IMR-90 (cell line): Measurements from ENCODE around the gene ABCA3. TPM values are rescaled to one million over a fixed set of nuclear protein-coding genes. Genes with fewer than 3 reads are reported as not detected.

Experiments
- ATAC-seq: fragments of 200-7000 bp; cut with Tn5 transposase; 2 replicates; pipeline ENCODE4 v1.9.1; 2020; ENCODE audit warnings: low read depth, mild to moderate bottlenecking, moderate library complexity
- BruUV-seq: library from RNA; stranded (reverse); fragments of 400-500 nt; replicated peaks from 2 replicates; lab custom pipeline; 2021; lab: Mats Ljungman, UMichigan
- CTCF ChIA-PET: fragments of 300-600 bp; formaldehyde crosslinking; extraction: SDS; loops from one replicate; lab custom pipeline; 2021; ENCODE audit warnings: antibody characterized with exemption; lab: Yijun Ruan, JAX
- POLR2A ChIA-PET: fragments of 300-600 bp; sonication (Branson Sonifier 250); formaldehyde crosslinking; loops from one replicate; lab custom pipeline; 2022; ENCODE audit warnings: antibody characterized with exemption; ENCODE audit not compliant: unreplicated experiment; lab: Charles Lee
- DNase-seq: peaks from one replicate; pipeline ENCODE4 v3.0.0; 2013
- H2AFZ ChIP-seq: replicated peaks from 2 replicates; pipeline ENCODE3; 2013; ENCODE audit warnings: low read length, mild to moderate bottlenecking; ENCODE audit not compliant: poor library complexity
- H2AK5ac ChIP-seq: 2 replicates; pipeline ENCODE4 v1.6.1; 2013; ENCODE audit warnings: low read depth, low read length, inconsistent platforms
- H2AK9ac ChIP-seq: replicated peaks from 2 replicates; pipeline ENCODE3; 2013; ENCODE audit warnings: mild to moderate bottlenecking, low read depth, low read length, moderate library complexity; ENCODE audit not compliant: poor library complexity
- H2BK120ac ChIP-seq: 2 replicates; pipeline ENCODE4 v1.6.1; 2013; ENCODE audit warnings: low read depth, low read length, inconsistent platforms
- H2BK15ac ChIP-seq: 3 replicates; pipeline ENCODE4 v1.6.1; 2013; ENCODE audit warnings: low read depth, low read length, inconsistent platforms
- H2BK20ac ChIP-seq: 2 replicates; pipeline ENCODE4 v1.6.1; 2013; ENCODE audit warnings: low read depth, mild to moderate bottlenecking, inconsistent platforms, low read length, moderate library complexity
- H2BK5ac ChIP-seq: 2 replicates; pipeline ENCODE4 v1.6.1; 2013; ENCODE audit warnings: mild to moderate bottlenecking, low read depth, low read length, inconsistent platforms; ENCODE audit not compliant: poor library complexity, severe bottlenecking
- H3K14ac ChIP-seq: replicated peaks from 2 replicates; pipeline ENCODE4 v1.6.1; 2013; ENCODE audit warnings: low read depth, low read length, inconsistent platforms
- H3K18ac ChIP-seq: 2 replicates; pipeline ENCODE4 v1.6.1; 2013; ENCODE audit warnings: low read depth, low read length, control low read depth
- H3K23ac ChIP-seq: 2 replicates; pipeline ENCODE4 v1.6.1; 2013; ENCODE audit warnings: low read depth, low read length, inconsistent platforms
- H3K27ac ChIP-seq: 2 replicates; pipeline ENCODE4 v1.5.1; 2013; ENCODE audit warnings: mild to moderate bottlenecking, control low read depth, low read length; ENCODE audit not compliant: insufficient read depth
- H3K27me3 ChIP-seq: 2 replicates; pipeline ENCODE4 v1.6.1; 2013; ENCODE audit warnings: low read length; ENCODE audit not compliant: control insufficient read depth, insufficient read depth
- H3K36me3 ChIP-seq: 2 replicates; pipeline ENCODE4 v1.6.1; 2013; ENCODE audit warnings: low read length, mixed read lengths; ENCODE audit not compliant: control insufficient read depth, insufficient read depth
- H3K4ac ChIP-seq: 2 replicates; pipeline ENCODE4 v1.6.1; 2013; ENCODE audit warnings: low read depth, low read length, inconsistent platforms
- H3K4me1 ChIP-seq: 2 replicates; pipeline ENCODE4 v1.6.1; 2013; ENCODE audit warnings: low read length, mixed read lengths; ENCODE audit not compliant: control insufficient read depth, insufficient read depth
- H3K4me2 ChIP-seq: 2 replicates; pipeline ENCODE4 v1.6.1; 2013; ENCODE audit warnings: low read depth, mild to moderate bottlenecking, control low read depth, low read length, moderate library complexity
- H3K4me3 ChIP-seq: 2 replicates; pipeline ENCODE4 v1.5.1; 2013; ENCODE audit warnings: low read depth, mild to moderate bottlenecking, control low read depth, low read length, moderate library complexity; ENCODE audit not compliant: insufficient read depth
- H3K56ac ChIP-seq: 2 replicates; pipeline ENCODE4 v1.6.1; 2013; ENCODE audit warnings: low read length, inconsistent platforms; ENCODE audit not compliant: insufficient read depth; ENCODE audit errors: extremely low read depth
- H3K79me1 ChIP-seq, 2 experiments: 2 replicates each; pipeline ENCODE4 v1.6.1; 2013; ENCODE audit warnings: low read length in 2 of 2, inconsistent platforms in 1 of 2, low read depth in 1 of 2
- H3K9ac ChIP-seq: 2 replicates; pipeline ENCODE4 v1.6.1; 2013; ENCODE audit warnings: low read depth, low read length, control low read depth
- H3K9me1 ChIP-seq: 2 replicates; pipeline ENCODE4 v1.6.1; 2013; ENCODE audit warnings: low read length, inconsistent platforms; ENCODE audit not compliant: insufficient read depth
- H3K9me3 ChIP-seq: 2 replicates; pipeline ENCODE4 v1.6.1; 2013; ENCODE audit warnings: low read length; ENCODE audit not compliant: control insufficient read depth, insufficient read depth
- H4K20me1 ChIP-seq: 2 replicates; pipeline ENCODE4 v1.6.1; 2013; ENCODE audit warnings: low read length, inconsistent platforms; ENCODE audit not compliant: insufficient read depth
- H4K5ac ChIP-seq: 2 replicates; pipeline ENCODE4 v1.6.1; 2013; ENCODE audit warnings: mild to moderate bottlenecking, low read depth, low read length, control low read depth
- H4K8ac ChIP-seq, 2 experiments: 2 replicates each; pipeline ENCODE4 v1.6.1; 2013; ENCODE audit warnings: low read depth in 2 of 2, low read length in 2 of 2, control low read depth in 1 of 2, inconsistent platforms in 1 of 2
- H4K91ac ChIP-seq: 2 replicates; pipeline ENCODE4 v1.6.1; 2013; ENCODE audit warnings: low read depth, low read length, inconsistent platforms; ENCODE audit not compliant: insufficient read depth
- BHLHE40 ChIP-seq: fragments of 150-350 bp; IDR thresholded peaks from 2 replicates; pipeline ENCODE4 v1.6.1; 2016; ENCODE audit warnings: mild to moderate bottlenecking, low read depth, low read length
- CHD1 ChIP-seq: IDR thresholded peaks from 2 replicates; pipeline ENCODE4 v1.6.1; 2012; ENCODE audit warnings: low read depth, low read length, improper control_type of control experiment
- MXI1 ChIP-seq: IDR thresholded peaks from 2 replicates; pipeline ENCODE4 v1.6.1; 2012; ENCODE audit warnings: low read depth, mild to moderate bottlenecking, low read length, moderate library complexity, borderline replicate concordance
- RCOR1 ChIP-seq: IDR thresholded peaks from 2 replicates; pipeline ENCODE4 v1.6.1; 2012; ENCODE audit warnings: mild to moderate bottlenecking, low read length, improper control_type of control experiment; ENCODE audit not compliant: insufficient replicate concordance
- SMC3 ChIP-seq: fragments of 150-350 bp; IDR thresholded peaks from 2 replicates; pipeline ENCODE4 v1.6.1; 2016; ENCODE audit warnings: low read depth, mild to moderate bottlenecking, antibody characterized with exemption, low read length, moderate library complexity
- WGBS, 2 experiments: methylation state at CpG; one replicate each; pipeline versions ENCODE4 v1.1.5 to v1.1.7; 2013; ENCODE audit warnings: missing lambda C conversion rate in 2 of 2; ENCODE audit not compliant: insufficient read length in 1 of 2; ENCODE audit errors: extremely low coverage in 2 of 2; 5-methylcytosine and 5-hydroxymethylcytosine counted together
- dilution Hi-C: fragments of 300-500 bp; cut with HindIII; formaldehyde crosslinking; loops from one replicate; pipeline ENCODE4 v1.14.3; 2018; ENCODE audit warnings: low sequenced_read_pairs; ENCODE audit not compliant: unreplicated experiment
- in situ Hi-C: fragments of 300-500 bp; cut with MboI; formaldehyde crosslinking; loops from 3 replicates; pipeline ENCODE4 v1.14.3; 2019; ENCODE audit warnings: low sequenced_read_pairs, inconsistent platforms, mixed read lengths
- intact Hi-C: fragments of 100-400 bp; cut with micrococcal nuclease; formaldehyde crosslinking; loops from 2 replicates; pipeline ENCODE4 v1.10.0; 2022
- polyA plus RNA-seq, 3 experiments: library from polyadenylated mRNA; depleted of rRNA; stranded (reverse); fragments of >200 nt; gene quantifications; 2 replicates each; pipeline ENCODE4 v1.2.3, GENCODE V29; 2012; ENCODE audit warnings: low replicate concordance in 1 of 3
- total RNA-seq: library from RNA; depleted of rRNA; stranded (reverse); fragments of >200 nt; gene quantifications from 2 replicates; pipeline ENCODE4 v1.2.3, GENCODE V29; 2012
- TF ChIP-seq, protein P1 (sequence below): conservative IDR thresholded peaks from 2 replicates; pipeline ENCODE4 v1.5.1; 2012; ENCODE audit warnings: mild to moderate bottlenecking, low read depth, low read length, improper control_type of control experiment
- TF ChIP-seq, protein P2 (sequence below): fragments of 150-350 bp; IDR thresholded peaks from 2 replicates; pipeline ENCODE4 v1.6.1; 2016; ENCODE audit warnings: low read depth, mild to moderate bottlenecking, low read length, moderate library complexity, borderline replicate concordance
- TF ChIP-seq, protein P3 (sequence below): fragments of 150-350 bp; IDR thresholded peaks from 2 replicates; pipeline ENCODE4 v1.6.1; 2017; ENCODE audit warnings: mild to moderate bottlenecking, antibody characterized with exemption, low read length, low read depth

ABCA3 gene
- total and polyA plus RNA-seq, 2 of the 4 experiments (the other 2 are of a cell fraction) = 0.18 to 0.22 TPM

GRCh38 chr16:2277466-2278271 is 62.9 kb downstream of the ABCA3 start:
- H3K4ac ChIP-seq = no peak overlapping the region
- H2BK120ac ChIP-seq = no peak overlapping the region
- no TSS peak for BruUV-seq
- ChIA-PET CTCF (no interaction called here), POLR2A (no interaction called here)
- in situ Hi-C loops = loop anchor here (10.0 kb wide), 1 partner anchor 147 kb away; the partner anchor contains the start of gene CCNF
- H3K14ac ChIP-seq = no peak overlapping the region
- no peak overlapping the region for H3K4me2 ChIP-seq
- H3K9me3 ChIP-seq = no peaks in the 10 kb centered on the region
- H3K9ac ChIP-seq = no peak overlapping the region
- no peak overlapping the region for H2AFZ ChIP-seq
- H3K36me3 ChIP-seq = peaks cover 3% of the 10 kb centered on the region; the same call in 1 of the 2 replicates
- H3K27ac ChIP-seq = no peak overlapping the region
- no peak overlapping the region for H2BK5ac ChIP-seq
- no peak overlapping the region for H3K18ac ChIP-seq
- H3K4me1 ChIP-seq = no peaks in the 10 kb centered on the region
- H4K5ac ChIP-seq = no peak overlapping the region
- dilution Hi-C loops = no loop called here
- no peaks in the 10 kb centered on the region; the same call in 1 of the 2 replicates for H3K9me1 ChIP-seq
- H3K4me3 ChIP-seq = no peak overlapping the region
- peaks cover 33% of the 10 kb centered on the region for H3K27me3 ChIP-seq
- no peak overlapping the region for H4K91ac ChIP-seq
- DNase-seq = no peak
- intact Hi-C loops = no loop called here
- 0 out of 2 replicates have a peak, but pooled peaks cover 3% of the 10 kb centered on the region for H4K20me1 ChIP-seq
- H3K56ac ChIP-seq = no peak overlapping the region
- H3K79me1 ChIP-seq = no peaks in the 10 kb centered on the region
- H4K8ac ChIP-seq = no peak overlapping the region
- H2AK5ac ChIP-seq = no peak overlapping the region
- TF ChIP-seq, protein P1, sequence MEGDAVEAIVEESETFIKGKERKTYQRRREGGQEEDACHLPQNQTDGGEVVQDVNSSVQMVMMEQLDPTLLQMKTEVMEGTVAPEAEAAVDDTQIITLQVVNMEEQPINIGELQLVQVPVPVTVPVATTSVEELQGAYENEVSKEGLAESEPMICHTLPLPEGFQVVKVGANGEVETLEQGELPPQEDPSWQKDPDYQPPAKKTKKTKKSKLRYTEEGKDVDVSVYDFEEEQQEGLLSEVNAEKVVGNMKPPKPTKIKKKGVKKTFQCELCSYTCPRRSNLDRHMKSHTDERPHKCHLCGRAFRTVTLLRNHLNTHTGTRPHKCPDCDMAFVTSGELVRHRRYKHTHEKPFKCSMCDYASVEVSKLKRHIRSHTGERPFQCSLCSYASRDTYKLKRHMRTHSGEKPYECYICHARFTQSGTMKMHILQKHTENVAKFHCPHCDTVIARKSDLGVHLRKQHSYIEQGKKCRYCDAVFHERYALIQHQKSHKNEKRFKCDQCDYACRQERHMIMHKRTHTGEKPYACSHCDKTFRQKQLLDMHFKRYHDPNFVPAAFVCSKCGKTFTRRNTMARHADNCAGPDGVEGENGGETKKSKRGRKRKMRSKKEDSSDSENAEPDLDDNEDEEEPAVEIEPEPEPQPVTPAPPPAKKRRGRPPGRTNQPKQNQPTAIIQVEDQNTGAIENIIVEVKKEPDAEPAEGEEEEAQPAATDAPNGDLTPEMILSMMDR = no peak
- no peak for TF ChIP-seq SMC3
- TF ChIP-seq BHLHE40 = no peak
- no peak for TF ChIP-seq RCOR1
- TF ChIP-seq, protein P2, sequence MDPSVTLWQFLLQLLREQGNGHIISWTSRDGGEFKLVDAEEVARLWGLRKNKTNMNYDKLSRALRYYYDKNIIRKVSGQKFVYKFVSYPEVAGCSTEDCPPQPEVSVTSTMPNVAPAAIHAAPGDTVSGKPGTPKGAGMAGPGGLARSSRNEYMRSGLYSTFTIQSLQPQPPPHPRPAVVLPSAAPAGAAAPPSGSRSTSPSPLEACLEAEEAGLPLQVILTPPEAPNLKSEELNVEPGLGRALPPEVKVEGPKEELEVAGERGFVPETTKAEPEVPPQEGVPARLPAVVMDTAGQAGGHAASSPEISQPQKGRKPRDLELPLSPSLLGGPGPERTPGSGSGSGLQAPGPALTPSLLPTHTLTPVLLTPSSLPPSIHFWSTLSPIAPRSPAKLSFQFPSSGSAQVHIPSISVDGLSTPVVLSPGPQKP = no peak
- TF ChIP-seq, protein P3, sequence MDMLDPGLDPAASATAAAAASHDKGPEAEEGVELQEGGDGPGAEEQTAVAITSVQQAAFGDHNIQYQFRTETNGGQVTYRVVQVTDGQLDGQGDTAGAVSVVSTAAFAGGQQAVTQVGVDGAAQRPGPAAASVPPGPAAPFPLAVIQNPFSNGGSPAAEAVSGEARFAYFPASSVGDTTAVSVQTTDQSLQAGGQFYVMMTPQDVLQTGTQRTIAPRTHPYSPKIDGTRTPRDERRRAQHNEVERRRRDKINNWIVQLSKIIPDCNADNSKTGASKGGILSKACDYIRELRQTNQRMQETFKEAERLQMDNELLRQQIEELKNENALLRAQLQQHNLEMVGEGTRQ = no peak
- TF ChIP-seq CHD1 = no peak
- TF ChIP-seq MXI1 = no peak
- H2AK9ac ChIP-seq = no peak overlapping the region
- ATAC-seq = no peak
- WGBS, 2 experiments = 65% methylated on average over 11 of the region's 25 CpGs; no CpG with 5 or more reads in 1 of the 2 experiments
- H2BK15ac ChIP-seq = no peak overlapping the region
- no peak overlapping the region for H3K23ac ChIP-seq
- H2BK20ac ChIP-seq = no peak overlapping the region
